SK-N-SH (cell line): ENCODE results near the gene VGF. TPM values are rescaled to one million over a fixed set of nuclear protein-coding genes. Genes with fewer than 3 reads are reported as not detected.

Source experiments
- CTCF ChIA-PET: fragments of 300-600, 350-600 bp; formaldehyde crosslinking; extraction: SDS; loops from one replicate; lab custom pipeline; 2021; lab: Yijun Ruan, JAX
- POLR2A ChIA-PET: fragments of 350-600 bp; sonication (Branson Sonifier 250); formaldehyde crosslinking; extraction: SDS; loops from one replicate; lab custom pipeline; 2020; ENCODE audit warnings: antibody characterized with exemption, inconsistent platforms; lab: Yijun Ruan, JAX
- DNase-seq: peaks from one replicate; pipeline ENCODE4 v3.0.0; 2012
- H2AFZ ChIP-seq: fragments of 200-600 bp; sonication (generic); 2 replicates; pipeline ENCODE4 v1.8.1; 2016; ENCODE audit warnings: antibody characterized with exemption, mild to moderate bottlenecking, low read depth
- H3F3A ChIP-seq: fragments of 200-600 bp; sonication (generic); replicated peaks from 2 replicates; pipeline ENCODE3; 2016; ENCODE audit warnings: antibody characterized with exemption, mild to moderate bottlenecking; ENCODE audit not compliant: insufficient read depth
- H3K27ac ChIP-seq, 2 experiments: fragments of 200-500 bp in 1 of 2; fragments of 200-600 bp in 1 of 2; sonication (Bioruptor generic) in 1 of 2; sonication (generic), shearing (Covaris generic) in 1 of 2; 2 replicates each; pipeline versions ENCODE4 v1.5.1 to v1.6.1; 2014 to 2016; ENCODE audit warnings: low read depth in 2 of 2, inconsistent platforms in 1 of 2, low read length in 1 of 2, mild to moderate bottlenecking in 1 of 2, mixed read lengths in 1 of 2
- H3K27me3 ChIP-seq: fragments of 200-600 bp; sonication (generic), shearing (Covaris generic); 2 replicates; pipeline ENCODE4 v1.6.1; 2016; ENCODE audit warnings: mixed run types; ENCODE audit not compliant: insufficient read depth
- H3K36me3 ChIP-seq, 2 experiments: fragments of 200-500 bp in 1 of 2; fragments of 200-600 bp in 1 of 2; sonication (Bioruptor generic) in 1 of 2; sonication (generic) in 1 of 2; replicated peaks in 1 of 2; 2 replicates each; pipeline versions ENCODE3 to v1.5.1; 2014 to 2016; ENCODE audit warnings: low read length in 1 of 2, mild to moderate bottlenecking in 1 of 2; ENCODE audit not compliant: insufficient read depth in 2 of 2, control insufficient read depth in 1 of 2
- H3K4me1 ChIP-seq, 2 experiments: fragments of 200-500 bp in 1 of 2; fragments of 200-600 bp in 1 of 2; sonication (Bioruptor generic) in 1 of 2; sonication (generic), shearing (Covaris generic) in 1 of 2; 2 replicates each; pipeline versions ENCODE4 v1.5.1 to v1.6.1; 2014 to 2016; ENCODE audit warnings: low read depth in 1 of 2, low read length in 1 of 2, mixed run types in 1 of 2; ENCODE audit not compliant: insufficient read depth in 2 of 2, control insufficient read depth in 1 of 2
- H3K4me2 ChIP-seq: fragments of 200-600 bp; sonication (generic), shearing (Covaris generic); 2 replicates; pipeline ENCODE4 v1.6.1; 2017; ENCODE audit warnings: mixed run types
- H3K4me3 ChIP-seq, 2 experiments: fragments of 200-500 bp in 1 of 2; fragments of 200-600 bp in 1 of 2; sonication (Bioruptor generic) in 1 of 2; sonication (generic), shearing (Covaris generic) in 1 of 2; 2 replicates each; pipeline versions ENCODE4 v1.5.1 to v1.8.1; 2014 to 2016; ENCODE audit warnings: low read depth in 2 of 2, inconsistent platforms in 1 of 2, low read length in 1 of 2, mild to moderate bottlenecking in 1 of 2, mixed read lengths in 1 of 2, moderate library complexity in 1 of 2
- H3K79me2 ChIP-seq: fragments of 200-600 bp; sonication (generic); 2 replicates; pipeline ENCODE4 v1.8.1; 2017; ENCODE audit warnings: mild to moderate bottlenecking; ENCODE audit not compliant: insufficient read depth
- H3K9ac ChIP-seq: fragments of 200-600 bp; sonication (generic); 2 replicates; pipeline ENCODE4 v1.6.1; 2017; ENCODE audit warnings: mixed run types
- H3K9me2 ChIP-seq: fragments of 200-600 bp; sonication (generic); 2 replicates; pipeline ENCODE4 v1.6.1; 2017; ENCODE audit warnings: mixed run types
- H3K9me3 ChIP-seq: fragments of 200-600 bp; sonication (generic); 2 replicates; pipeline ENCODE4 v1.6.1; 2017; ENCODE audit warnings: mixed run types, mild to moderate bottlenecking, moderate library complexity
- H4K20me1 ChIP-seq: fragments of 200-600 bp; sonication (generic); 2 replicates; pipeline ENCODE4 v1.6.1; 2017; ENCODE audit warnings: mild to moderate bottlenecking, mixed run types; ENCODE audit not compliant: insufficient read depth
- EZH2phosphoT487 ChIP-seq: fragments of 200-600 bp; sonication (generic); IDR thresholded peaks from 2 replicates; pipeline ENCODE4 v1.6.1; 2017; ENCODE audit warnings: low read depth, mixed run types, mild to moderate bottlenecking, antibody characterized with exemption, moderate library complexity, borderline replicate concordance
- FOXJ3 ChIP-seq: sonication (generic); formaldehyde crosslinking; IDR thresholded peaks from 2 replicates; pipeline ENCODE4 v1.5.1; 2020; ENCODE audit warnings: mild to moderate bottlenecking, missing genetic modification reagents
- GABPA ChIP-seq: IDR thresholded peaks from 2 replicates; pipeline ENCODE4 v1.4.0; 2012; ENCODE audit warnings: low read depth, mild to moderate bottlenecking
- JUND ChIP-seq: IDR thresholded peaks from 2 replicates; pipeline ENCODE4 v1.4.0; 2012
- MEF2A ChIP-seq: IDR thresholded peaks from 2 replicates; pipeline ENCODE4 v1.4.0; 2012; ENCODE audit warnings: low read depth, borderline replicate concordance
- NFIC ChIP-seq: IDR thresholded peaks from 2 replicates; pipeline ENCODE4 v1.4.0; 2012; ENCODE audit warnings: borderline replicate concordance
- NRF1 ChIP-seq: IDR thresholded peaks from 2 replicates; pipeline ENCODE4 v1.6.1; 2012; ENCODE audit warnings: low read depth, mild to moderate bottlenecking, low read length
- POLR2AphosphoS5 ChIP-seq: IDR thresholded peaks from 2 replicates; pipeline ENCODE4 v1.6.1; 2012; ENCODE audit warnings: low read depth, low read length
- RAD21 ChIP-seq: IDR thresholded peaks from 2 replicates; pipeline ENCODE4 v1.6.1; 2012; ENCODE audit warnings: mild to moderate bottlenecking, low read length
- RFX5 ChIP-seq: IDR thresholded peaks from 2 replicates; pipeline ENCODE4 v1.6.1; 2012; ENCODE audit warnings: mild to moderate bottlenecking, improper control_type of control experiment, low read length
- SIN3A ChIP-seq: IDR thresholded peaks from 2 replicates; pipeline ENCODE4 v1.6.1; 2012; ENCODE audit warnings: low read depth, mild to moderate bottlenecking, low read length, moderate library complexity, borderline replicate concordance
- SMC3 ChIP-seq: IDR thresholded peaks from 2 replicates; pipeline ENCODE4 v1.6.1; 2012; ENCODE audit warnings: low read depth, low read length, improper control_type of control experiment
- TCF12 ChIP-seq: IDR thresholded peaks from 2 replicates; pipeline ENCODE4 v1.4.0; 2012
- WGBS: methylation state at CpG from one replicate; pipeline ENCODE4 v1.1.6; 2017; ENCODE audit warnings: low lambda C conversion rate; 5-methylcytosine and 5-hydroxymethylcytosine counted together
- polyA plus RNA-seq, 3 experiments: library from polyadenylated mRNA; depleted of rRNA; stranded (reverse); fragments of >200 nt; gene quantifications; 2 replicates each; pipeline ENCODE4 v1.2.3, GENCODE V29; 2012
- TF ChIP-seq, protein P1 (sequence below): IDR thresholded peaks from 2 replicates; pipeline ENCODE4; 2012
- TF ChIP-seq, protein P2 (sequence below): fragments of 150-350 bp; IDR thresholded peaks from 2 replicates; pipeline ENCODE4 v1.6.1; 2017; ENCODE audit warnings: antibody characterized with exemption, low read length, low read depth, borderline replicate concordance
- TF ChIP-seq, protein P3 (sequence below): IDR thresholded peaks from 2 replicates; pipeline ENCODE4 v1.4.0; 2012; ENCODE audit warnings: low read depth
- TF ChIP-seq, protein P4 (sequence below): fragments of 200-600 bp; sonication (generic); IDR thresholded peaks from 2 replicates; pipeline ENCODE4 v1.6.1; 2017; ENCODE audit warnings: antibody characterized with exemption, mild to moderate bottlenecking, moderate library complexity
- TF ChIP-seq, protein P5 (sequence below): IDR thresholded peaks from 2 replicates; pipeline ENCODE4 v1.4.0; 2012; ENCODE audit warnings: low read depth, borderline replicate concordance

Gene VGF
- polyA plus RNA-seq, 1 of the 3 experiments (the other 2 are of a cell fraction), result 54.3 TPM

DNA sequence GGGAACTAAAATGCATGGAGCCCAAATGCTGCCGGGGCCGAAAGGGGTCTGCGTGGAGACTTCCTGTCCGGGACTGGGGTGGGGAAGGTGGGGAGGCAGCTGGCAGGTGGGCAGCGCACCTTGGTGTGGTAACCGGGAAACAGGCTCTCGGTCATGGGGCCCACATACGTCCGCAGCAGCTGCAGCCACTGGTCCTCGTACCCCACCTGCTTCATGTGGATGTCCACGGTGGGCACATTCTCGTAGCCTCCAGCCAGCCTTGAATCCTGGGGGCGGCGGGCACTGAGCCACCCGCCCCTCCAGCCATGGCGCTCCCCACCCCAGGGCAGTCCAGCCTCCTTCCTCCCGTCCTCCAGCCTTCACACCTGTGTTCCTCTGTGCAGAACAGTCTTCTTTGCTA, 42.1 kb upstream of the VGF start:
- Histone ChIP-seq H3K9me2 (no peaks in the 10 kb centered on the region), H3K4me1 (no peaks in the 10 kb centered on the region), H3K9ac (no peak overlapping the region), H3K79me2 (no peaks in the 10 kb centered on the region), H4K20me1 (no peaks in the 10 kb centered on the region), H3F3A (peaks cover 9% of the 10 kb centered on the region), H3K4me2 (no peak overlapping the region), H3K27me3 (no peaks in the 10 kb centered on the region), H3K36me3 (peaks cover 14 to 36% of the 10 kb centered on the region in 2 experiments), H3K9me3 (no peaks in the 10 kb centered on the region), H3K27ac (no peak overlapping the region), H3K4me3 (no peak overlapping the region), H2AFZ (no peak overlapping the region)
- ChIA-PET POLR2A (interaction anchor here (1.0 to 1.2 kb wide), 3 partner anchors 9 to 114 kb away, joined by 3 read pairs; partner anchors contain the start of genes IFT22 and VGF), CTCF (interaction anchor here (0.9 to 2.5 kb wide), 2 partner anchors 15 to 42 kb away, joined by 4 to 10 read pairs; partner anchors contain the start of gene VGF)
- 98% methylated on average over 11 of the region's 17 CpGs for WGBS
- DNase-seq, result no peak
- TF ChIP-seq RAD21 (no peak), RFX5 (no peak), MEF2A (no peak), NFIC (no peak), SIN3A (no peak), FOXJ3 (CRISPR knock-in tag) (no peak), NRF1 (no peak), GABPA (no peak), TCF12 (no peak), EZH2phosphoT487 (no peak), JUND (no peak), SMC3 (no peak), POLR2AphosphoS5 (no peak)
- TF ChIP-seq, protein P1, sequence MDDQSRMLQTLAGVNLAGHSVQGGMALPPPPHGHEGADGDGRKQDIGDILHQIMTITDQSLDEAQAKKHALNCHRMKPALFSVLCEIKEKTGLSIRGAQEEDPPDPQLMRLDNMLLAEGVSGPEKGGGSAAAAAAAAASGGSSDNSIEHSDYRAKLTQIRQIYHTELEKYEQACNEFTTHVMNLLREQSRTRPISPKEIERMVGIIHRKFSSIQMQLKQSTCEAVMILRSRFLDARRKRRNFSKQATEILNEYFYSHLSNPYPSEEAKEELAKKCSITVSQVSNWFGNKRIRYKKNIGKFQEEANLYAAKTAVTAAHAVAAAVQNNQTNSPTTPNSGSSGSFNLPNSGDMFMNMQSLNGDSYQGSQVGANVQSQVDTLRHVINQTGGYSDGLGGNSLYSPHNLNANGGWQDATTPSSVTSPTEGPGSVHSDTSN, result no peak
- TF ChIP-seq, protein P2, sequence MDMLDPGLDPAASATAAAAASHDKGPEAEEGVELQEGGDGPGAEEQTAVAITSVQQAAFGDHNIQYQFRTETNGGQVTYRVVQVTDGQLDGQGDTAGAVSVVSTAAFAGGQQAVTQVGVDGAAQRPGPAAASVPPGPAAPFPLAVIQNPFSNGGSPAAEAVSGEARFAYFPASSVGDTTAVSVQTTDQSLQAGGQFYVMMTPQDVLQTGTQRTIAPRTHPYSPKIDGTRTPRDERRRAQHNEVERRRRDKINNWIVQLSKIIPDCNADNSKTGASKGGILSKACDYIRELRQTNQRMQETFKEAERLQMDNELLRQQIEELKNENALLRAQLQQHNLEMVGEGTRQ, result no peak
- TF ChIP-seq, protein P3, sequence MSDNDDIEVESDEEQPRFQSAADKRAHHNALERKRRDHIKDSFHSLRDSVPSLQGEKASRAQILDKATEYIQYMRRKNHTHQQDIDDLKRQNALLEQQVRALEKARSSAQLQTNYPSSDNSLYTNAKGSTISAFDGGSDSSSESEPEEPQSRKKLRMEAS, result no peak
- TF ChIP-seq, protein P4, sequence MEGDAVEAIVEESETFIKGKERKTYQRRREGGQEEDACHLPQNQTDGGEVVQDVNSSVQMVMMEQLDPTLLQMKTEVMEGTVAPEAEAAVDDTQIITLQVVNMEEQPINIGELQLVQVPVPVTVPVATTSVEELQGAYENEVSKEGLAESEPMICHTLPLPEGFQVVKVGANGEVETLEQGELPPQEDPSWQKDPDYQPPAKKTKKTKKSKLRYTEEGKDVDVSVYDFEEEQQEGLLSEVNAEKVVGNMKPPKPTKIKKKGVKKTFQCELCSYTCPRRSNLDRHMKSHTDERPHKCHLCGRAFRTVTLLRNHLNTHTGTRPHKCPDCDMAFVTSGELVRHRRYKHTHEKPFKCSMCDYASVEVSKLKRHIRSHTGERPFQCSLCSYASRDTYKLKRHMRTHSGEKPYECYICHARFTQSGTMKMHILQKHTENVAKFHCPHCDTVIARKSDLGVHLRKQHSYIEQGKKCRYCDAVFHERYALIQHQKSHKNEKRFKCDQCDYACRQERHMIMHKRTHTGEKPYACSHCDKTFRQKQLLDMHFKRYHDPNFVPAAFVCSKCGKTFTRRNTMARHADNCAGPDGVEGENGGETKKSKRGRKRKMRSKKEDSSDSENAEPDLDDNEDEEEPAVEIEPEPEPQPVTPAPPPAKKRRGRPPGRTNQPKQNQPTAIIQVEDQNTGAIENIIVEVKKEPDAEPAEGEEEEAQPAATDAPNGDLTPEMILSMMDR, result no peak
- TF ChIP-seq, protein P5, sequence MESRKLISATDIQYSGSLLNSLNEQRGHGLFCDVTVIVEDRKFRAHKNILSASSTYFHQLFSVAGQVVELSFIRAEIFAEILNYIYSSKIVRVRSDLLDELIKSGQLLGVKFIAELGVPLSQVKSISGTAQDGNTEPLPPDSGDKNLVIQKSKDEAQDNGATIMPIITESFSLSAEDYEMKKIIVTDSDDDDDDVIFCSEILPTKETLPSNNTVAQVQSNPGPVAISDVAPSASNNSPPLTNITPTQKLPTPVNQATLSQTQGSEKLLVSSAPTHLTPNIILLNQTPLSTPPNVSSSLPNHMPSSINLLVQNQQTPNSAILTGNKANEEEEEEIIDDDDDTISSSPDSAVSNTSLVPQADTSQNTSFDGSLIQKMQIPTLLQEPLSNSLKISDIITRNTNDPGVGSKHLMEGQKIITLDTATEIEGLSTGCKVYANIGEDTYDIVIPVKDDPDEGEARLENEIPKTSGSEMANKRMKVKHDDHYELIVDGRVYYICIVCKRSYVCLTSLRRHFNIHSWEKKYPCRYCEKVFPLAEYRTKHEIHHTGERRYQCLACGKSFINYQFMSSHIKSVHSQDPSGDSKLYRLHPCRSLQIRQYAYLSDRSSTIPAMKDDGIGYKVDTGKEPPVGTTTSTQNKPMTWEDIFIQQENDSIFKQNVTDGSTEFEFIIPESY, result no peak
